Endothelial cell of umbilical vein (primary cell): ENCODE results near the gene TNFRSF14. TPM values are rescaled to one million over a fixed set of nuclear protein-coding genes. Genes with fewer than 3 reads are reported as not detected.

Source experiments
- BruUV-seq: library from RNA; stranded (reverse); fragments of 400-500 nt; replicated peaks from 2 replicates; lab custom pipeline; 2021; lab: Mats Ljungman, UMichigan
- CTCF ChIA-PET: fragments of 300-600, 350-600 bp; sonication (Branson Sonifier 250); formaldehyde crosslinking; loops from one replicate; lab custom pipeline; 2021; ENCODE audit warnings: antibody characterized with exemption, inconsistent platforms; lab: Charles Lee
- POLR2A ChIA-PET: fragments of 300-600, 350-600 bp; sonication (Branson Sonifier 250); formaldehyde crosslinking; loops from one replicate; lab custom pipeline; 2021; ENCODE audit warnings: antibody characterized with exemption, inconsistent platforms; lab: Charles Lee
- DNase-seq: peaks from one replicate; pipeline ENCODE4 v3.0.0-alpha.2; 2011; ENCODE audit warnings: low read depth, low spot score
- FAIRE-seq: peaks from 2 replicates; lab custom pipeline; 2011; peaks lifted over from hg19 to GRCh38; lab: Jason Lieb, UNC
- H2AFZ ChIP-seq: 2 replicates; pipeline ENCODE4 v1.6.0; 2012; ENCODE audit warnings: low read depth, low read length, control low read depth, inconsistent platforms
- H3K27ac ChIP-seq: 2 replicates; pipeline ENCODE4 v1.5.1; 2011; ENCODE audit warnings: low read depth, mild to moderate bottlenecking, control low read depth, low read length, moderate library complexity; ENCODE audit not compliant: insufficient read depth
- H3K27me3 ChIP-seq, 2 experiments: 2 replicates each; pipeline versions ENCODE4 v1.6.0 to v1.6.1; 2011; ENCODE audit warnings: low read length in 2 of 2, mixed read lengths in 1 of 2; ENCODE audit not compliant: control insufficient read depth in 2 of 2, insufficient read depth in 2 of 2
- H3K36me3 ChIP-seq, 2 experiments: 2 replicates in 1 of 2; 3 replicates in 1 of 2; pipeline ENCODE4 v1.5.1; 2011; ENCODE audit warnings: low read length in 2 of 2, mild to moderate bottlenecking in 1 of 2, moderate library complexity in 1 of 2; ENCODE audit not compliant: control insufficient read depth in 2 of 2, insufficient read depth in 2 of 2; ENCODE audit errors: extremely low read depth in 1 of 2
- H3K4me1 ChIP-seq: 3 replicates; pipeline ENCODE4 v1.5.1; 2011; ENCODE audit warnings: mild to moderate bottlenecking, low read length; ENCODE audit not compliant: control insufficient read depth, insufficient read depth; ENCODE audit errors: extremely low read depth
- H3K4me2 ChIP-seq: 2 replicates; pipeline ENCODE4 v1.6.1; 2011; ENCODE audit warnings: low read length, control low read depth, mixed read lengths; ENCODE audit not compliant: insufficient read depth
- H3K4me3 ChIP-seq, 3 experiments: fragments of 200-600 bp in 1 of 3; sonication (generic), shearing (Covaris generic) in 1 of 3; replicated peaks in 1 of 3; 2 replicates each; pipeline ENCODE4 v1.5.1; 2011 to 2016; ENCODE audit warnings: control low read depth in 3 of 3, low read length in 3 of 3, mild to moderate bottlenecking in 2 of 3, inconsistent platforms in 1 of 3, low read depth in 1 of 3, moderate library complexity in 1 of 3; ENCODE audit not compliant: insufficient read depth in 1 of 3
- H3K79me2 ChIP-seq: 2 replicates; pipeline ENCODE4 v1.6.0; 2012; ENCODE audit warnings: low read length, inconsistent platforms; ENCODE audit not compliant: control insufficient read depth, insufficient read depth
- H3K9ac ChIP-seq: replicated peaks from 2 replicates; pipeline ENCODE3; 2011; ENCODE audit warnings: low read length, control low read depth; ENCODE audit not compliant: insufficient read depth; ENCODE audit errors: extremely low read depth
- H3K9me1 ChIP-seq: replicated peaks from 3 replicates; pipeline ENCODE4 v1.6.0; 2011; ENCODE audit warnings: mild to moderate bottlenecking, low read length; ENCODE audit not compliant: control insufficient read depth, insufficient read depth; ENCODE audit errors: extremely low read depth
- H3K9me3 ChIP-seq: replicated peaks from 2 replicates; pipeline ENCODE4 v1.5.1; 2012; ENCODE audit warnings: low read length, inconsistent platforms; ENCODE audit not compliant: control insufficient read depth, insufficient read depth
- H4K20me1 ChIP-seq: replicated peaks from 2 replicates; pipeline ENCODE3; 2011; ENCODE audit warnings: mild to moderate bottlenecking, low read length; ENCODE audit not compliant: control insufficient read depth, insufficient read depth; ENCODE audit errors: extremely low read depth
- EZH2 ChIP-seq: IDR thresholded peaks from 2 replicates; pipeline ENCODE4 v1.6.1; 2012; ENCODE audit warnings: borderline replicate concordance, low read depth, mild to moderate bottlenecking, moderate library complexity, low read length, inconsistent platforms; ENCODE audit not compliant: severe bottlenecking
- FOS ChIP-seq: IDR thresholded peaks from 2 replicates; pipeline ENCODE4 v1.6.1; 2011; ENCODE audit warnings: mild to moderate bottlenecking, low read length, moderate library complexity, borderline replicate concordance; ENCODE audit not compliant: insufficient read depth
- GATA2 ChIP-seq: IDR thresholded peaks from 2 replicates; pipeline ENCODE4 v1.7.0; 2011; ENCODE audit warnings: low read depth, mild to moderate bottlenecking, moderate library complexity, mixed read lengths, low read length; ENCODE audit not compliant: insufficient read length, insufficient read depth
- JUN ChIP-seq: IDR thresholded peaks from 2 replicates; pipeline ENCODE4 v1.6.1; 2011; ENCODE audit warnings: borderline replicate concordance, low read depth; ENCODE audit not compliant: insufficient read length, insufficient read depth
- POLR2A ChIP-seq: IDR thresholded peaks from 2 replicates; pipeline ENCODE4 v1.6.1; 2012; ENCODE audit warnings: low read depth, mild to moderate bottlenecking, control low read depth, low read length
- POLR2AphosphoS5 ChIP-seq: IDR thresholded peaks from 2 replicates; pipeline ENCODE4 v1.6.1; 2012; ENCODE audit warnings: low read depth, mild to moderate bottlenecking, control low read depth, low read length, moderate library complexity; ENCODE audit not compliant: insufficient read depth
- dilution Hi-C: fragments of 300-500 bp; cut with MboI; formaldehyde crosslinking; loops from one replicate; pipeline ENCODE4 v1.15.0; 2019; ENCODE audit warnings: low sequenced_read_pairs; ENCODE audit not compliant: extremely low pct_ligation_motif_present
- intact Hi-C: fragments of 100-400 bp; cut with micrococcal nuclease; formaldehyde crosslinking; loops from one replicate; pipeline ENCODE4 v1.10.0; 2022
- polyA plus RNA-seq, 4 experiments: library from polyadenylated mRNA; depleted of rRNA in 3 of 4; stranded (reverse) in 3 of 4; unstranded in 1 of 4; fragments of >200 nt; gene quantifications; 2 replicates each; pipeline versions ENCODE4 v1.2.1 to v1.2.3, GENCODE V29; 2011 to 2012; ENCODE audit warnings: missing spikeins in 1 of 4
- total RNA-seq: library from RNA; stranded (reverse); gene quantifications from 2 replicates; pipeline ENCODE4 v1.2.3, GENCODE V29; 2021

Gene TNFRSF14
- total and polyA plus RNA-seq, 2 donors (not counting 3 experiments of a cell fraction or from before 2014, with no cell fraction given): 40.9 to 49.4 TPM

DNA sequence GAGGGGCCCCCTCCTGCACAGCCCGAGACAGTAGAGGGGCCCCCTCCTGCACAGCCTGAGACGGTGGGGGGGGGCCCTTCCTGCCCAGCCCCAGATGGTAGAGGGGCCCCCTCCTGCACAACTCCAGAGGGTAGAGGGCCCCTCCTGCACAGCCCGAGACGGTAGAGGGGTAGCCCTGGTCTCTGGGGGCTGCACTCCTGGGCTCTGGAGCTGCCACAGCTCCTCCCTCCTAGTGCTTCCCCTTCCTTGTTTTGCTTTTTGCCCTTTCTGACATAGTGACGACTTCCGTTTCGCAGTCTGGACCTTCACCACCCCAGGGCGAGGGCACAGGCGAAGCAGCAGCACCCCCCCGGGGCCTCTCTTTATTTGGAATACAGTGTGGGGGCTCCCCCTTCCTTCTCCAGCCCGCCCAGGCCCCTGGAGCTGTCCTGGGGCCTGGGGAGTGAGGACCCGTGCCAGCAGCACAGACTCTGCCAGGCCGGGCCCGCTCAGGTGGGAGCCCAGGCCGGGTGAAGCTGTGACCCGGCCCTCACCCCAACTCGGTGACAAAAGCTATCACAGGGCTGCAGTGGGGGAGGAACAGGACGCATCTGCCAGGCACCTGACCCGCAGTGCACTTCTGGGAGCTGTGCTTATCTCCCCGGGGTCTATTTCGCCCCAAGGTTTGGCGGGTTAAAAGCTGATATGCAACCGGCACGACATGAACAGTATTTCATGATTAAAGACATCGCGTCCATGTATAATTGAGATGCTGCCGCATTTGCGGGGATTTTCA is 29.3 kb downstream of the TNFRSF14 start:
- Histone ChIP-seq H3K36me3 (peaks cover 3% of the 10 kb centered on the region in 2 experiments), H2AFZ (peak overlapping the region; percentile 34), H3K9me3 (no peaks in the 10 kb centered on the region), H3K4me3 (peak overlapping the region; percentile 56 to 73 (median 61)), H3K9ac (peak overlapping the region; percentile 73), H4K20me1 (no peaks in the 10 kb centered on the region), H3K4me2 (peak overlapping the region; percentile 86), H3K4me1 (peaks cover 21% of the 10 kb centered on the region), H3K27me3 (no peaks in the 10 kb centered on the region), H3K27ac (peak overlapping the region; percentile 75), H3K79me2 (peaks cover 5% of the 10 kb centered on the region), H3K9me1 (no peaks in the 10 kb centered on the region)
- TF ChIP-seq GATA2 (no peak), POLR2A (peak; percentile 60), JUN (no peak), EZH2 (no peak), FOS (no peak), POLR2AphosphoS5 (peak; percentile 64)
- FAIRE-seq: peak; percentile 89
- DNase-seq: peak; percentile 54
- BruUV-seq: TSS peak; percentile 84
- ChIA-PET CTCF (interaction anchor here (0.7 to 3.1 kb wide), 9 partner anchors 24 to 839 kb away, joined by 3 to 14 read pairs (median 3); partner anchors contain the start of genes PANK4 and TNFRSF14), POLR2A (interaction anchor here (1.4 kb wide), 1 partner anchor 29 kb away, joined by 3 read pairs; the partner anchor contains the start of gene TNFRSF14)
- intact Hi-C loops: loop anchor here (1.0 to 5.0 kb wide), 7 partner anchors 30 to 1315 kb away; partner anchors contain the start of genes C1orf174 and PANK4
- dilution Hi-C loops: no loop called here
